ENCODE measurements around the gene ATG2B.
"Not testable (repeated sequence)": the region's sequence is repeated elsewhere in the genome, so short reads cannot be mapped to it uniquely, and the experiment has no call there.

ATG2B gene

GRCh38 chr14:96349286-96350075 lies 13.7 kb downstream of the ATG2B start:
- Histone ChIP-seq H3K27ac (ENCODE audit: low read depth, low read length) (no peak overlapping the region), H3K9ac (ENCODE audit: low read length) (no peak overlapping the region), H3K9me3 (ENCODE audit: low read length) (no peaks in the 10 kb centered on the region), H3K4me3 (ENCODE audit: low read depth in 1 of 2, low read length in 2 of 2) (no peak overlapping the region), H3K4me1 (ENCODE audit: insufficient read depth, low read length) (no peaks in the 10 kb centered on the region), H3K27me3 (ENCODE audit: control insufficient read depth in 1 of 2, insufficient read depth in 2 of 2, low read length in 2 of 2) (no peaks in the 10 kb centered on the region), H3K36me3 (ENCODE audit: insufficient read depth, low read length) (no peaks in the 10 kb centered on the region)

DNA sequence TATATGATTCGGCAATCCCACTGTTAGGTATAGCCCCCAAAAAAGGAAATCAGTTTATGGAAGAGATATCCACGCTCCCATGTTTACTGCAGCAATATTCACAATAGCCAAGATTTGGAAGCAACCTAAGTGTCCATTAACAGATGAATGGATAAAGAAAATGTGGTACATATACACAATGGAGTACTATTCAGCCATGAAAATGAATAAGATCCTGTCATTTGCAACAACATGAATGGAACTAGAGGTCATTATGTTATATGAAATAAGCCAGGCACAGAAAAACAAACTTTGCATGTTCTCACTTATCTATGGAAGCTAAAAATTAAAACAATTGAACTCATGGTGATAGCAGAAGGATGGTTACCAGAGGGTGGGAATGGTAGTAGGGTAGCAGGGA lies 15.2 kb downstream of the ATG2B start:
- not testable (repeated sequence) for H3K4me1 ChIP-seq (ENCODE audit: insufficient read depth, low read length); H3K27me3 ChIP-seq (ENCODE audit: control insufficient read depth in 1 of 2, insufficient read depth in 2 of 2, low read length in 2 of 2); H3K9ac ChIP-seq (ENCODE audit: low read length); H3K4me3 ChIP-seq (ENCODE audit: low read depth in 1 of 2, low read length in 2 of 2); H3K27ac ChIP-seq (ENCODE audit: low read depth, low read length); H3K9me3 ChIP-seq (ENCODE audit: low read length); H3K36me3 ChIP-seq (ENCODE audit: insufficient read depth, low read length)

- H3K9me3 ChIP-seq (ENCODE audit: low read length), result no peaks in the 10 kb centered on the region
- H3K4me3 ChIP-seq (ENCODE audit: low read depth in 1 of 2, low read length in 2 of 2), result no peak overlapping the region
- H3K36me3 ChIP-seq (ENCODE audit: insufficient read depth, low read length), result no peaks in the 10 kb centered on the region
- H3K27me3 ChIP-seq (ENCODE audit: control insufficient read depth in 1 of 2, insufficient read depth in 2 of 2, low read length in 2 of 2), result no peaks in the 10 kb centered on the region
- H3K4me1 ChIP-seq (ENCODE audit: insufficient read depth, low read length), result no peaks in the 10 kb centered on the region
- no peak overlapping the region for H3K9ac ChIP-seq (ENCODE audit: low read length)
- no peak overlapping the region for H3K27ac ChIP-seq (ENCODE audit: low read depth, low read length)
These were observed 17.5 kb downstream of the ATG2B start for GRCh38 chr14:96345669-96346068.

DNA sequence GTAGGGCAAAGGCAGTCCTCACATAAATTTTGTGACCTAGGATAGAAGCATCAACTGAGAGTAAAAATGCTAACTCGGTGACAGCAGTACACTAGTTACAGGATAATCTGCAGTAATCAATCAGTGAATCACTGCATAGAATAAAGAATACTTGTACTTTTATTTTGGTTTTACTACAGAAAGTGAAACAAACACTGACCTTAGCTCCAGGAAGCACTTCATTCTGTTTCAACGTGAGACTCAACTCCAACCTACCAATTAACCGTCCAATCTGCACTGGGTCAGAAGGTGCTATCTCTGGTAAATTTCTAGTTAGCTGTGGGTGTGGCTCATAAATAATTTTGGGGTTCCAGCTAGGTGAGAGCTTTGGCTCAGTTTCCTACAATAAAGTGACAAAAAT lies 21.8 kb downstream of the ATG2B start:
- H3K4me3 ChIP-seq (ENCODE audit: low read depth in 1 of 2, low read length in 2 of 2), result no peak overlapping the region
- peaks cover 27% of the 10 kb centered on the region for H3K36me3 ChIP-seq (ENCODE audit: insufficient read depth, low read length)
- H3K9me3 ChIP-seq (ENCODE audit: low read length), result no peaks in the 10 kb centered on the region
- no peaks in the 10 kb centered on the region for H3K27me3 ChIP-seq (ENCODE audit: control insufficient read depth in 1 of 2, insufficient read depth in 2 of 2, low read length in 2 of 2)
- H3K27ac ChIP-seq (ENCODE audit: low read depth, low read length), result no peak overlapping the region
- H3K4me1 ChIP-seq (ENCODE audit: insufficient read depth, low read length), result no peaks in the 10 kb centered on the region
- H3K9ac ChIP-seq (ENCODE audit: low read length), result no peak overlapping the region

DNA sequence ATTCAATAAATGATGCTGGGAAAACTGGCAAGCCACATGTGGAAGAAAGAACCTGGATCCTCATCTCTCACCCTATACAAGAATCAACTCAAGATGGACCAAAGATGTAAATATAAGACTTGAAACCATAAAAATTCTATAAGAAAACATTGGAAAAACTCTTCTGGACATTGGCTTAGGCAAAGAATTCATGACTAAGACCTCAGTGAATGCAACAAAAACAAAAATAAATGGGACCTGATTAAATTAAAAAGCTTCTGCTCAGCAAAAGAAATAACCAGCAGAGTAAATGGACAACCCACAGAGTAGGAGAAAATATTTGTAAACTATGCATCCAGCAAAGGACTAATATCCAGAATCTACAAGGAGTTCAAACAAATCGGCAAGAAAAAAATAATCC lies 24.6 kb downstream of the ATG2B start:
- Histone ChIP-seq H3K9me3 (ENCODE audit: low read length) (no peaks in the 10 kb centered on the region), H3K4me1 (ENCODE audit: insufficient read depth, low read length) (no peaks in the 10 kb centered on the region), H3K9ac (ENCODE audit: low read length) (no peak overlapping the region), H3K36me3 (ENCODE audit: insufficient read depth, low read length) (peaks cover 27% of the 10 kb centered on the region), H3K4me3 (ENCODE audit: low read depth in 1 of 2, low read length in 2 of 2) (no peak overlapping the region), H3K27ac (ENCODE audit: low read depth, low read length) (no peak overlapping the region), H3K27me3 (ENCODE audit: control insufficient read depth in 1 of 2, insufficient read depth in 2 of 2, low read length in 2 of 2) (no peaks in the 10 kb centered on the region)

DNA sequence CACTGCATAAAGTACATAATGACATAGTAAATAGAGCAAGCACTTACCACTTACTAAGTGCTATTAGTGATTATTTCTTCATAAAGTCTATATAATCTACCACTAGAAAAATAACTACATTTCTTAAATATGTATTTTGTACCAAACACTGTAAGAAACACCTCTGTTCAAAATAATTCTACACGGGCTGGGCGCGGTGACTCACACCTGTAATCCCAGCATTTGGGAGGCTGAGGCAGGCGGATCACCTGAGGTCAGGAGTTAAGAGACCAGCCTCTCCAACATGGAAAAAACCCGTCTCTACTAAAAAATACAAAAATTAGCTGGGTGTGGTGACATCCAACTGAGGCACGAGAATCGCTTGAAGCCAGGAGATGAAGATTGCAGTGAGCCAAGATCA lies 38.9 kb downstream of the ATG2B start:
- Histone ChIP-seq H3K9me3 (ENCODE audit: low read length) (no peaks in the 10 kb centered on the region), H3K36me3 (ENCODE audit: insufficient read depth, low read length) (peaks cover 45% of the 10 kb centered on the region), H3K27me3 (ENCODE audit: control insufficient read depth in 1 of 2, insufficient read depth in 2 of 2, low read length in 2 of 2) (no peaks in the 10 kb centered on the region), H3K9ac (ENCODE audit: low read length) (no peak overlapping the region), H3K27ac (ENCODE audit: low read depth, low read length) (no peak overlapping the region), H3K4me1 (ENCODE audit: insufficient read depth, low read length) (no peaks in the 10 kb centered on the region), H3K4me3 (ENCODE audit: low read depth in 1 of 2, low read length in 2 of 2) (no peak overlapping the region)

- H3K27me3 ChIP-seq (ENCODE audit: control insufficient read depth in 1 of 2, insufficient read depth in 2 of 2, low read length in 2 of 2), result no peaks in the 10 kb centered on the region
- H3K9ac ChIP-seq (ENCODE audit: low read length), result no peak overlapping the region
- H3K36me3 ChIP-seq (ENCODE audit: insufficient read depth, low read length), result peaks cover 60% of the 10 kb centered on the region
- H3K27ac ChIP-seq (ENCODE audit: low read depth, low read length), result no peak overlapping the region
- H3K9me3 ChIP-seq (ENCODE audit: low read length), result no peaks in the 10 kb centered on the region
- H3K4me3 ChIP-seq (ENCODE audit: low read depth in 1 of 2, low read length in 2 of 2), result no peak overlapping the region
- H3K4me1 ChIP-seq (ENCODE audit: insufficient read depth, low read length), result no peaks in the 10 kb centered on the region
These were observed 42.5 kb downstream of the ATG2B start for GRCh38 chr14:96320605-96321004.

- peaks cover 57% of the 10 kb centered on the region for H3K36me3 ChIP-seq (ENCODE audit: insufficient read depth, low read length)
- no peak overlapping the region for H3K27ac ChIP-seq (ENCODE audit: low read depth, low read length)
- no peak overlapping the region for H3K9ac ChIP-seq (ENCODE audit: low read length)
- no peaks in the 10 kb centered on the region for H3K9me3 ChIP-seq (ENCODE audit: low read length)
- H3K4me3 ChIP-seq (ENCODE audit: low read depth in 1 of 2, low read length in 2 of 2), result no peak overlapping the region
- no peaks in the 10 kb centered on the region for H3K4me1 ChIP-seq (ENCODE audit: insufficient read depth, low read length)
- H3K27me3 ChIP-seq (ENCODE audit: control insufficient read depth in 1 of 2, insufficient read depth in 2 of 2, low read length in 2 of 2), result no peaks in the 10 kb centered on the region
These were observed 44.3 kb downstream of the ATG2B start for GRCh38 chr14:96318836-96319235.

GRCh38 chr14:96316087-96316486 lies 47.1 kb downstream of the ATG2B start:
- H3K27me3 ChIP-seq (ENCODE audit: control insufficient read depth in 1 of 2, insufficient read depth in 2 of 2, low read length in 2 of 2), result no peaks in the 10 kb centered on the region
- H3K9me3 ChIP-seq (ENCODE audit: low read length), result no peaks in the 10 kb centered on the region
- no peak overlapping the region for H3K9ac ChIP-seq (ENCODE audit: low read length)
- H3K4me1 ChIP-seq (ENCODE audit: insufficient read depth, low read length), result no peaks in the 10 kb centered on the region
- H3K4me3 ChIP-seq (ENCODE audit: low read depth in 1 of 2, low read length in 2 of 2), result no peak overlapping the region
- H3K36me3 ChIP-seq (ENCODE audit: insufficient read depth, low read length), result peaks cover 60% of the 10 kb centered on the region
- no peak overlapping the region for H3K27ac ChIP-seq (ENCODE audit: low read depth, low read length)

DNA sequence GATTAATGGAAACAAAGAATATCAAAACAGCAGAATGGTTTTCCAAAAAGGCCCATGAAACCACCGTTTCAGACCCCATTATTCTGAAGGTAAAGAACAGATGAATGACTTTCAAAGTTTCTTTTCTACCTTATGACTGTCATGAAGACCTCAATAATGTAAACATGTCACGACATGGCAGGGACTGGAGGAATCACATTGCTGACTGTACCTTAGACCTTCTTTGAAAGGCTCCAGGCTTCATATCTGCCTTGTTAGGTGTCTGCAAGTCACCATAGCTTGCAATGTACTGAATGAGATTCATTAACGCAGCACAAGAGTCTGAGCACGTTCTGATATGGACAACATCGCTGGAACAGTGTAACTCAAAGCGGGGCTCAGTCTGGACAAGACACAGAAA lies 52.2 kb downstream of the ATG2B start:
- Histone ChIP-seq H3K4me1 (ENCODE audit: insufficient read depth, low read length) (no peaks in the 10 kb centered on the region), H3K9ac (ENCODE audit: low read length) (no peak overlapping the region), H3K4me3 (ENCODE audit: low read depth in 1 of 2, low read length in 2 of 2) (no peak overlapping the region), H3K36me3 (ENCODE audit: insufficient read depth, low read length) (peaks cover 67% of the 10 kb centered on the region), H3K9me3 (ENCODE audit: low read length) (no peaks in the 10 kb centered on the region), H3K27me3 (ENCODE audit: control insufficient read depth in 1 of 2, insufficient read depth in 2 of 2, low read length in 2 of 2) (no peaks in the 10 kb centered on the region), H3K27ac (ENCODE audit: low read depth, low read length) (no peak overlapping the region)

DNA sequence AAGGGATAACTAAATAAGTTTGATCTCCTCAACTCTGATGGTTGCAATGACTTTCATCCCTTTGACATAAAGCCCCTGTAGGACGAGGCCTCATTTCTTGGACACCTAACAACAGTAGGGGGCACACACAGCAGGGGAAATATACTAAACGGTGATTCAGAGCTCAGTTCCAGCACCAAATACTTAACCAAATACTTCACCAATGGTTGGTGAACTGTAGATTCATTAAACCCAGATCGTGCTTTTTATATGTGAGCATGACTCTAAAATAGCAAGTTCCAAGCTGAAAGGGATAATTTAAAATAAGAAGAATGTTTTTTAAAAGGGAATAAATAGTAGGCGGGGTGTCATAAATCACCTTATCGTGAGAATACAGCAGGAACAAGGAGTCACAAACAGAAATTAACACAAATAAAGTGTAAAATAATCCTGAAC lies 53.2 kb downstream of the ATG2B start:
- H3K9ac ChIP-seq (ENCODE audit: low read length), result no peak overlapping the region
- peaks cover 58% of the 10 kb centered on the region for H3K36me3 ChIP-seq (ENCODE audit: insufficient read depth, low read length)
- no peaks in the 10 kb centered on the region for H3K27me3 ChIP-seq (ENCODE audit: control insufficient read depth in 1 of 2, insufficient read depth in 2 of 2, low read length in 2 of 2)
- H3K4me1 ChIP-seq (ENCODE audit: insufficient read depth, low read length), result no peaks in the 10 kb centered on the region
- H3K9me3 ChIP-seq (ENCODE audit: low read length), result no peaks in the 10 kb centered on the region
- H3K27ac ChIP-seq (ENCODE audit: low read depth, low read length), result no peak overlapping the region
- no peak overlapping the region for H3K4me3 ChIP-seq (ENCODE audit: low read depth in 1 of 2, low read length in 2 of 2)
